ENCODE data around the gene ABCB4.
A peak's percentile ranks its signal among the peaks of the same experiment; 100 is the strongest.
"Not testable (repeated sequence)": the region's sequence is repeated elsewhere in the genome, so short reads cannot be mapped to it uniquely, and the experiment has no call there.

The ABCB4 gene

GRCh38 chr7:87474533-87475358 lies 734 bp downstream of the ABCB4 start:
- DNase-seq, result no peak

GRCh38 chr7:87473986-87474385 lies 1.5 kb downstream of the ABCB4 start:
- DNase-seq, result no peak

- no peak for DNase-seq
These were observed 2.3 kb downstream of the ABCB4 start for GRCh38 chr7:87473192-87473591.

- DNase-seq, result no peak
These were observed 4.0 kb downstream of the ABCB4 start for GRCh38 chr7:87471473-87471872.

GRCh38 chr7:87469204-87469603 lies 6.3 kb downstream of the ABCB4 start:
- not testable (repeated sequence) for DNase-seq

- DNase-seq, result not testable (repeated sequence)
These were observed 10.0 kb downstream of the ABCB4 start for GRCh38 chr7:87465534-87465880.

- DNase-seq, result peak; percentile 71
These were observed 10.5 kb downstream of the ABCB4 start for GRCh38 chr7:87464830-87465533.

GRCh38 chr7:87463982-87464381 lies 11.5 kb downstream of the ABCB4 start:
- no peak for DNase-seq

GRCh38 chr7:87460444-87460843 lies 15.0 kb downstream of the ABCB4 start:
- DNase-seq, result not testable (repeated sequence)

- no peak for DNase-seq
These were observed 15.5 kb downstream of the ABCB4 start for GRCh38 chr7:87459941-87460340.

- no peak for DNase-seq
These were observed 17.3 kb downstream of the ABCB4 start for GRCh38 chr7:87458148-87458547.

GRCh38 chr7:87456247-87456646 lies 19.2 kb downstream of the ABCB4 start:
- peak; percentile 8 for DNase-seq

- no peak for DNase-seq
These were observed 23.2 kb downstream of the ABCB4 start for GRCh38 chr7:87452279-87452678.

GRCh38 chr7:87451187-87451586 lies 24.3 kb downstream of the ABCB4 start:
- no peak for DNase-seq

- DNase-seq, result no peak
These were observed 24.8 kb downstream of the ABCB4 start for GRCh38 chr7:87450706-87451105.

GRCh38 chr7:87448388-87448787 lies 27.1 kb downstream of the ABCB4 start:
- DNase-seq, result peak; percentile 33

- DNase-seq, result no peak
These were observed 28.3 kb downstream of the ABCB4 start for GRCh38 chr7:87447116-87447635.

- DNase-seq, result no peak
These were observed 29.6 kb downstream of the ABCB4 start for GRCh38 chr7:87445897-87446296.

- no peak for DNase-seq
These were observed 39.9 kb downstream of the ABCB4 start for GRCh38 chr7:87435546-87435945.

GRCh38 chr7:87432536-87432935 lies 42.9 kb downstream of the ABCB4 start:
- no peak for DNase-seq

- no peak for DNase-seq
These were observed 48.2 kb downstream of the ABCB4 start for GRCh38 chr7:87427288-87427687.

- no peak for DNase-seq
These were observed 49.3 kb downstream of the ABCB4 start for GRCh38 chr7:87426160-87426559.

GRCh38 chr7:87424075-87424474 lies 51.4 kb downstream of the ABCB4 start:
- no peak for DNase-seq

GRCh38 chr7:87420173-87420572 lies 55.3 kb downstream of the ABCB4 start:
- no peak for DNase-seq

All from NCI-H748 treated with DMSO at 0.1 percent for 48 hours (cell line).